ENCODE measurements around the gene SPAG6.
A peak's percentile ranks its signal among the peaks of the same experiment; 100 is the strongest.
"Not testable (repeated sequence)": the region's sequence is repeated elsewhere in the genome, so short reads cannot be mapped to it uniquely, and the experiment has no call there.

SPAG6 gene

DNA sequence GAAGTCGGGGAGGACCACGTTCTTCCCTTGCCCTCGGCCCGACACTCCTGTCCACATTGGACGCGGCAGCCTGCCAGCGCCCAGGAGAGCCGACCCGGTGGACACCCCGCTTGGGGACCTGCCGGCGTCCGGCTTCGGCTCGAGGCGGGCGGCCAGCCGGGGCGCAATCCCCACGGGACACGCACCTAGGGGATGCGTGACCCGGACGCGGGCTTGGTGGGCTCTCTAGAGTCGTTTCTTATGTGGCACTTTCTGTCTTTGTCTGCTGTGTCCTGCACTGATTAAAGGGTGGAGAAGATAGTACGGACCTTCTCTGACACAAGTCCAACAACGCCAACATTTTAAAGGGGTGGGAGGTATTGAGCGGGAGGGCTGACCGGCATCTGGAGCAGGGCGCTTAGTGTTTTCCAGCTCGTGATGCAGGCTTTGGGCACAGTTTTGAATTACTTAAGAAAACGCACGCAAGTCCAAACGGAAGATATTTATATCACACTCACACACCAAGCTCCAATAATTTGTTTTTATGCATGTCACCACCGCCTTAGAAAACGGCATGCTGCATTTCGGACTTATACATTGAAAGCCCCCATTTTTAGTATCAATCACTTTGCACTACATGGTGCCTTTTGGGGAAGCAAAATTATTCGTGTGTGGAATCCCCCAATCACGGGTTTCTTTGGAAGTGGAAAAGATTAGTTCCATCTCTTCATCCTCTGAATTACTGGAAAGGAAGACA, 3.9 kb upstream of the SPAG6 start:
- DNase-seq (ENCODE audit: low spot score): no peak

DNA sequence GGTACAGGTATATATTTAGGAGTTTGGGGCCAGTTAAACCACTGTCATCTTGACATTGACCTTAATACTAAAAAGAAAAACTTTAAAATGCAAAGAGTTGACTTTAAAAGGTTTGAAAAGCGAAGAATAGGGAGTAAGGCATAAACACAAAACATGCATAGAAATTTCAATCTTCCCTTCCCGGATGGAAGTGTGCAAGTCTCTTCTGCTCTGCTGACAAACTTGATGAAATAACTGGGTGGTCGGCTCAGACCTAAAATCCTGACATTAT, 3.4 kb upstream of the SPAG6 start:
- no peak for DNase-seq (ENCODE audit: low spot score)

DNA sequence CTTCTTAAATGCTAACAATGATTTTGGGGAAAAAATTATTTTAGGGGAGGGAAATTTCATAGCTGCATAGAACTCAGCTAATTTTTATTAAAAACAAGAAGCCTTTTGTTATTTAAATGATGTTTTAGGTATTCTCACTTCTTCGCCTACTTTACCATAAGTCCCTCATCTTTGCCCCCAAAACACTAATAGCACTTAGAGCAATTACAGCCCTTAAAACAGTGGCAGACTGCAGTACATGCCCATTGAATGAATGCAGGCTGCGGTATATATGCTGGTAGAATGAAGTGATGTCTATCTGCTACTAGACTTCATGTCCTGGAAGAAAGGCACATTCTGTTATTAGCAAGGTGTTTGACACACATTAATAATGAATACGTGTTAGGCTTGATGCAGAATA, 2.9 kb upstream of the SPAG6 start:
- DNase-seq (ENCODE audit: low spot score): no peak

DNA sequence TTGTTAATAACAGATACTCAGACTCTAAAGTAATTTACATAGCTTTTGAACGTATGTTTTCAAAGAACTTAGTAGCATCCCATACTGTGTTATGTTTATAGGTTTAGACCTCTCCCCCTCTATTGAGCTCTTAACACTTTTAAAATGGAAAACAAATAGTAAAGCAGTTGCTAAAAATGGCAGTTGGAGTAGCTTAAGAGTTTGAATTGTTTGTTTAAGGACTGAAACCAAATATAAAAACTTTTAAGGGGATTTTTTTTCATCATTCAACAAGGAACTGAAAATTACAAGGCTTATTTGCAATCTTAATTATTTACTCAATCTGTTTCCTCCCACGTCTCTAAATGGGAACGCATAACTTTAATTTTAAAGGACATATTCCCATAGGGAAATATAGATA, 1.6 kb upstream of the SPAG6 start:
- DNase-seq (ENCODE audit: low spot score): no peak

DNA sequence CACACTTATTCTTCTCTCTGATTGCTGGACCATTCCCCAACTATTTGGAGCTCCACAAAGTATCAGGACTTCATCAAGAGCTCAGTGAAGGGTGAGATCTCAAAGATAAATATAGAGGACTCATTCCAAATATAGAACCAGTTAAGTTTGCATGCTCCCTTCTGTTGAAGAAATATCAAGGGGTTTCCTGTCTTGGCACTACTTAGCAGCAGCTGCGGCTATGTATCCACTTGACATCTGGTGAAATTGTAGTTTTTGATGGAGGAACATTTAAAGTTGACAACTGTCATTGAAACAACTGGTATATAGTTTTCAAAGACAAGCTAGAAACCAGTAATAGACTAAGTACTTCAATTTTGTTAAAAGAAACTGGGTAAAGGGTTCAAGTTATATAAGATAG, 1.0 kb upstream of the SPAG6 start:
- no peak for DNase-seq (ENCODE audit: low spot score)

DNA sequence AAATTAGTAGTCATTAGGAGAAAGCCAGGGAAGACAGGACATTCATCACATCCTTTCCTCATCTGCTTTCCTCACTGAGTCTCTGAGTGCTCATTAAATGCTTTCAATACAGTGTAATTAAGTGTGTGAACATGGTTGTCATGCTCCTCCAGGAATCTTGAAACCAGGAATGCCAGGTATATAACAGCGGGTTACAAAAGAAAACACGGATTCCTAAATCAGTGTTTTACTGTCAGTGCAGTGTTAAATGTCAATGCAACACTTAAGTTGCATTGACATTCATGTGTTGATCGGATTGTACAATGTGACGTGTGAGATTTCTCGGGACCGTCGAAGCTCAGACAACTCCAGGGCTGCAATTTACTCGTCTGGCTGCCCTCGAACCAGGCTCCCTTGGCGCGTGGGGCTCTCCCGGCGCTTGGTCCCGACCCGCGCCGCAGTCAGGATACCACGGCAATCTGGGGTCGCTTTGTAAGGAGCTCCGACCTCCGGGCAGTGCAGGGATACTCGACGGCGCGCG, 455 bp upstream of the SPAG6 start:
- DNase-seq (ENCODE audit: low spot score): no peak

DNA sequence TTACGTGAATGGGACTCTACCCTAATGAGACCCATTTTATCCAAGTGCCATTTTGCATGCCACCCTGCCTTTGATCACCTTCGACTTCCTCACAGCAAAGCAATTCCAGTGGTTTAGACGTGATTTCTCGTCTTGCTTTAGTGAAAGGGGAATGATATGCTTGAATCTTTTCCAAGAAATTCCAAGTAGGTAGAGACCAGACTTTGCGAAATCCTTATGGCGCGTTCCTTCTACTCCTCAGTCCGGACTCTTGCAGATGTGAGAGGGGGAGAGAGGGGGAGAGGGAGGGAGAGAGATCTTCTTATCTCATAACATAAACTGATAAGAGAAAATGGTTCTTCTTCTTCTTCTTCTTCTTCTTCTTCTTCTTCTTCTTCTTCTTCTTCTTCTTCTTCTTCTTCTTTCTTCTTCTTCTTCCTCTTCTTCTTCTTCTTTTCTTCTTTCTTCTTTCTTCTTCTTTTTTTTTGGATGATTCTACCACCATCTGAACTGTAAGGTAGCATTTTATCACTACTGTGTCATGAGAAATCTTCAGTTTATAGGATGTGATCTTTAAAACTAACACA, 883 bp downstream of the SPAG6 start:
- no peak for DNase-seq (ENCODE audit: low spot score)

DNA sequence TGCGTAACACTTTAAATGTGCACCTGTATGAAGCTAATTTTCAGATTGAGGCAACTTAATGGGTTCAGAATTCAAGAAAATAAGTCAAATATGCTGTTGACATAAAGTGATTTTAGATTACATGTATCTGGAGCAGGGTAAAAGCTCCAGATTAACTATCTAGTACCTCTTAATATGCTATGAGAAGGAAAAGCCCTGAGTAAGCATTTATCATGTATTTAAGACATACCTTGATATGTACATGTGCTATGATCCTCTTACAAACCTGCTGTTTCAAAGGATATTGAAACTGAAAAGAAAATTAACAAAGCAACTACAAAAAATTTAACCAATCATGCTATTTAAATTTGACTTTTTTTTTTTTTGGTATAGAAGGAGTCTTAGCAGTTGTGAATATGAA, 4.5 kb downstream of the SPAG6 start:
- no peak for DNase-seq (ENCODE audit: low spot score)

DNA sequence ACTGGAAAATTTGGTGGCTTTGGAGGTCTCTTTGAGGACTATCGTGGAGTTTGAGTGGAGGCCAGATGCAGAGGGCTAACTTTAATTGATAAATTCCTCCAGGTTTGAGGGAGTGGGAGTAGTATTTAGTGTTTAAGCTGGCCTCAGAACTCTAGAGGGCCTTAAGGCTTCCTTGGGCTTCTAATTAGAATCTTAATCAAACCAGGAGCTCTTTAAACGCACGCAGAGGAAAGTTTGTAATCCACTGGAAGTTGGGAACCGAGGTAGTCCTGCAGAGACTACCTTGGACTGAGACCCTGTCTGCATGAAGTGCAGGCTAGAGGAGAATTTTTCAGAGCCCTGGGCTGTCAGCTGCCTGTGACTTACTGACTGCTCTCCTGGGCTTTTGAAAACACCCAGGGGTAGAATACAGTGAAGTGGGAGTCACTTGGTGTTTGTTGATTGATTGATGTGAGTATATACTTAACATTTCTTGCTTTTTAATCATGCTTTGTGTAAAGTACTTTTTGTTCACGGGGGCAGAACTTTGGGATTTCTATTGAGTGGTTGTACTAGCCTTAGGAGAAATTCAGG, 5.9 kb downstream of the SPAG6 start:
- no peak for DNase-seq (ENCODE audit: low spot score)

DNA sequence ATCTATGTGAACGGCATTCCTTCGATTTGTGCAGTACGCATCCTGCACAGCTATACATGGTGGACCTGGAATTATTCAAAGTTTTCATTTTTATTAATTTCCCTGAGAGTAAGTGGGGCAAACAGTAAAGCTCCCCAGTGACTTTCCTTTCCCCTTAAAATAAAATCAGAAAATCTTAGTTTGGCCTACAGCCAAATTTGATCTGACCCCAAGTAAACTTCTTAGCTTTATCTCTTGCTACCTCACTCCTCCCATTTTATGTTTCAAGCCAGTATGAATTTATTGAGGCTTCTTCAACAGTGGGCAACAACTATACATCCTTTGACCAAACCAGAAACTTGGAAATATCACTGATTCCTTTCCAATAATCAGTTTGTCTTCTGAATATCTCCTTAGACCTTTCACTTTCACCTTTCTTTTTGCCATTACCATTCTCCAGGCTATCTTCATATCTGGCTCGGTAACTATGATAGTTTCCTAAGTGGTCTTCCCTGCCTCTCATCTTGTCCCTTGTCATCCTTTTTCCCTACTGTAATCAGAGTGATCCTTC, 11.1 kb downstream of the SPAG6 start:
- DNase-seq (ENCODE audit: low spot score): no peak

DNA sequence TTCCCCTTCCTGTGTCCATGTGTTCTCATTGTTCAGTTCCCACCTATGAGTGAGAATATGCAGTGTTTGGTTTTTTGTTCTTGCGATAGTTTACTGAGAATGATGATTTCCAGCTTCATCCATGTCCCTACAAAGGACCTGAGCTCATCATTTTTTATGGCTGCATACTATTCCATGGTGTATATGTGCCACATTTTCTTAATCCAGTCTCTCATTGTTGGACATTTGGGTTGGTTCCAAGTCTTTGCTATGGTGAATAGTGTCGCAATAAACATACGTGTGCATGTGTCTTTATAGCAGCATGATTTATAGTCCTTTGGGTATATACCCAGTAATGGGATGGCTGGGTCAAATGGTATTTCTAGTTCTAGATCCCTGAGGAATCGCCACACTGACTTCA, 12.5 kb downstream of the SPAG6 start:
- DNase-seq (ENCODE audit: low spot score): not testable (repeated sequence)

DNA sequence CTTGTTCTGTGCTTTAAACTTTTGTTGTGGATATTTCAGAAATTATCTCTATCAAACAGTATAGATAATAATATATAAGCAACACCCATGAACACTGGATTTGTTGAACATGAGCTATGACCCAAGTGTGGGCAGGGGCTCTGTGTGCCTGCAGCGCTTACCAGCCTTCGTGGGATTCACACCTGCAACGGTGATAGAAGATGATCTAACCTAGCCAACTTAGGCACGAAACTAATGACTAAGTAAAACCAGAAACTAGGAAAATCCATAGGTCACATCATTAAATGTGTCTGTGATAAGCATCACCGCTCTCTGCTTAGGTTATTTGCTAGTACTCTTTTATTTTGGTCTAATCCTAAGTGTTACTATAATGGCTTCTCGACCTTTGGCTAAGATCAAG, 18.0 kb downstream of the SPAG6 start:
- DNase-seq (ENCODE audit: low spot score): no peak

DNA sequence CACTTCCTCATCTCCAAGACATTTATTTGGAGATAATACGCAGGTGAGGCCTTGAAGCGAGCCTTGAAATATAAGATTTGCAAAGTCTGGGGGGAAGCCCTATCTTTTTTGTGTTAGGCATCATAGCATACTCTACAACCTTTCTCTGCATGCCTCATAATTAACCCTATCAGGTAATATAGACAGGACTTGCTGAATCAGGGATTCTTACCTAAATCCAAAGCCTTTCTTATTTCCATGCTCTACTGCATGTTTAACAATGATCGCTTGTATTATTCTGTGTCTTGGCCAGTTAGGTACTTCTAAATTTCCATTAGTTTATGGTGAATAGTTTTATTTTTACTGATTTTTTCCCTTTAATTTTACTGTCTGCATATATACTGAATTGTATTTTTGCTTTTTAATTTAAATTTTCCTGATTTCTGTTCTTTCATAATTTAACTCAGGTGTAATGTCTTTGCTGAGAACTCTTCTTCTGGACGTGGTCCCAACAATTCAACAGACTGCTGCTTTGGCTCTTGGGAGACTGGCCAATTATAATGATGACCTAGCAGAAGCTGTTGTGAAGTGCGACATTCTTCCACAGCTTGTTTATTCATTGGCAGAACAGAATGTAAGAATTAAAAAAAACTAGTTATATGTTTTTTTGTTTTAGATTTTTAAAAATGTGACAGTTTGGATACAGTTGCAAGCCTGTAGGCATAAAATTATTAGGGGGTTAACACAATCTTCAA, 19.3 kb downstream of the SPAG6 start:
- no peak for DNase-seq (ENCODE audit: low spot score)

DNA sequence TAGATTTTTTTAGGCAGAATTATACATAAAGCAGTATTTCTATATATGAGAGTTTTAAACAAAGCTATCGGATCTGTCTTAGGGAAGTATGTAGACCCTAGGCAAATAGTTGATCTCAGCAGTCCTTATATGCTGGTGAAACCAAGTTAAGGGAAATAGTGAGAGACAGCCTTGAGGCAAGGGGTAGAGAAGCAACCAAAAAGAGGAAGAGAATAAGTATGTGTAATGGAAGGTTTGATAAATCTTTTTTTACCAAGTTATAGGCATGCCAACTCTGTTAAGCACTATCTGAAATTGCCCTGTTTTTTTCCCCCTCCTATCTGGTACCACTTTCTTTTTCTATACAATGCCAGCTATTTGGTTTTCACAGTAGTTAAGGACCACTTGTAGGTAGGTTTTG, 19.9 kb downstream of the SPAG6 start:
- DNase-seq (ENCODE audit: low spot score): no peak

DNA sequence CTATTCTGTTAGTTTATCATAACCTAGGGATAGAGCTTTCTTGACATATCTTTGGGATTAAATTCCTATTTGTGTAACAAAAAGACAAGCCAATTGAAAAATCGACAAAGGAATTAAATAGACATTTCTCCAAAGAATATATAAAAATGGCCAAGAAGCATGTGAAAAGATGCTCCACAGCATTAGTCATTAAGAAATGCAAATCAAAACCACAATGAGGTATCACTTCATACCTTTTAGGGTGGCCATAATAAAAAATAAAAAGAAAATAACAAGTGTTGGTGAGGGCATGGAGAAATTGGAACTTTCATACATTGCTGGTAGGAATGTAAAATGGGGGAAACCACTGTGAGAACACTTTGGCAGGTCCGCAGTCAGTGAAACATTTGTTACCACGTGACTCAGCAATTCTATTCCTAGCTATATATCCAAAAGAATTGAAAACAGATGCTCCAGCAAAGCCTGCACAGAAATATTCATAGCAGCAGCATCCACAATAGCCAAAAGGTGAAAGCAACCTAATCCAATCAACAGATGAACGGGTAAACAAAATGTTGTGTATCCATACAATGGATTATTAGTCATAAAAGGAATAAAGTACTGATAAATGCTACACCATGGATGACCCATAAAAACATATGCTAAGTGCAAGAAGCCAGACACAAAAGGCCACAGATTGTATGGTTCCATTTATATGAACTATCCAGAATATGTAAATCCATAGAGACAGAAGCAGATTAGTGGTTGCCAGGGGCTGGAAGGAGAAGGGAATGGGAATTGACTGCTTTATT, 20.5 kb downstream of the SPAG6 start:
- no peak for DNase-seq (ENCODE audit: low spot score)

DNA sequence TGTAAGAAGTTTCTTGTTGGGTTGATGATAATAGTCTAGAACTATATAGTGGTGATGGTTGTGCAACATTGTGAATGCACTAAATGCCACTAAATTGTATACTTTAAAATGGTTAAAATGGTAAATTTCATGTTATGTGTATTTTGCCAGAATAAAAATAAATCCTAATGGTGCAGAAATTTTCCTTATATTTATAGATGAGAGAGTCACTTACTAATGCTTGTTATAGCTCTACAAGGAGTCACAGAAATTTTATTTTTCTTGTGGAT, 21.1 kb downstream of the SPAG6 start:
- DNase-seq (ENCODE audit: low spot score): no peak

DNA sequence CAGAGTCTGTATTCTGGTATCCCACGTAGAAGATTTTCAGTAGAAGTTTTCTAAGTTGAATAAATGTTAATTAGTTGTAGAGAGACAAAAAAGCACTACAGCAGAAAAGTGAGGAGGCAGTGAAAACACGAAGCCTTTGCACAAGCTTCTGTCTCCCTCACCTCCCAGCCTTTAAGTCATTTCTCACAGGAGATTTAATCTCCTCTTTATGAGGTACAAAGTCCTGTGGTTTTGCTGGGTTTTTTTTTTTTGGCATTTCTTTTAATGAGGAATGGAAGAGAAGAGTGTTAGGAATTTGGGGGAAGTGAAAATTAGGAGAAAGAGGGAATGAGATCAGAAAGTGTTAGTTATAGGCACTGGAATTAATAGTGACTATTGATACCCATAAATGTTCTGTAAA, 21.5 kb downstream of the SPAG6 start:
- no peak for DNase-seq (ENCODE audit: low spot score)

DNA sequence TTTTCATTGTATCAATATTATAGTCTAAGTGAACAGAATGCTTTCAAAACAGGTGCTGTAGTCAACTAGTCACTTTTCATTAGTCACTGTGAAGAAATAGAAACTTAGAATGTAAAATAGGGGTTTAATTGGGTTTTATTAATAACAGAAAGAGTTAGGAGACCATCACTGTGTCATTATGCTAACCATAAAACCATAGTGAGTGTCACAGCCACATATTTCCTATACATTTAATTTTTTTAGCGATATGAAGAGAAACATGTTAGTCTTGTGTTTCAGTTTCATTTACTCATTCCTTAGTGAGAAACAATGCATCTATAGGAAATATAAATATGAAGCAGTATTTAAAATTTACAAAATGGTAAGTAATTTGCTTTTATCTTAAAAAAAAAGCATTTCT, 22.2 kb downstream of the SPAG6 start:
- no peak for DNase-seq (ENCODE audit: low spot score)

DNA sequence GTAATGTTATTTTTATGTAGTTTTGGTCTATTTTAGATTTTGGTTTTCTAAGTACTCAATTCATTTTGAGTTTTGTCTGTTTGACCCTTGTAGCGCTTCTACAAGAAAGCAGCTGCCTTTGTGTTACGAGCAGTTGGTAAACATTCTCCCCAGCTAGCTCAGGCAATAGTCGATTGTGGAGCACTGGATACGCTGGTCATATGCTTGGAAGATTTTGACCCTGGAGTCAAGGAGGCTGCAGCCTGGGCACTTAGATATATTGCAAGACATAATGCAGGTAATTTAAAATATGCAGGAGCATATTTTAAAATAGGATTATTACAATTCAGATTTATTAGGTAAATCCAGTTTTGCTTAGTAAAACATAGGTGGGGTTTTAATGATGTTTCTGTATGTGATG, 23.1 kb downstream of the SPAG6 start:
- no peak for DNase-seq (ENCODE audit: low spot score)

DNA sequence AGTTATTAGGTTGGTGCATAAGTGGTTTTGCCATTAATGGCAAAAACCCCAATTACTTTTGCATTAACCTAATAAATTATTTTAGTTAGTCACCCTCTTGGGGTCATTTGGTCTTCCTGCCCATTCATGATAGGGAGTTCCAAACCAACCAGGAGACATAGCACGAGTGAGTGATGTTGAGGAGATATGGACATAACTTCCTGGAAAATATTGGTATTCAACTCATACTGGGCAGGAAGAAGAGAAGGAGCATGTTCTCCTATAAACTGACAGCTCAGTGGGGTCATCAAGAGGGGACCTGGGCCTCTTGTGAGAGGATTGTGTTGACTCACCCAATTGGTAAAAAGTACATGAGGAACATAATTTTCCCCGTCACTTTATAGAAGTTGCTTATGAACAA, 23.7 kb downstream of the SPAG6 start:
- DNase-seq (ENCODE audit: low spot score): no peak

DNA sequence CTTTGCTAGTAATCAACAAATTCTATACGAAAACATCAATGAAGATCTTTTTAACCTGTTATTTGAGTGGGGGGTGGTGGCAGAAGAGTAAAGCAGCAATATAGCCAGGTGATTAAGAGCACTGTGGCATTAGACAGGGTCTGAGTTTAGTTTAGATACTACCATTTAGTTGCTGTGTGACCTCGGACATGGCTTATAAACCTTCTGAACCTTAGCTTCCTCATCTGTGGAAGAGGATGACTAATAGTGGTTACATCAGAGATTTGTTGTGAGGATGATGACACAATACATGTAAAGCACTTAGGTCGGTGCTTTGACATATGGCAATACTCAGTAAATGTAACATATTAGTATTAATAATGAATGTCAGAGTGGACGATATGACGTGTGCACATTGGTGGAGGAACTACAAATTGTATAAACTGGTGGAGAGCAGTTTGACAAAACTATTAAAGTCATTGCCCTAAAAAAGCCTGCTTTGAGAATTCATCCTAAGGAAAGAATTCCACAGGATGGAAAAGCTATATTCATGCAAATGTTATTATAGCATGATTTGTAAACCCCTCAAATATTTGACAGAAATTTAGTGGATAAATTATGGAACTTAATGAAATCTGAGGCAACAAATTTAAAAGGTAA, 24.3 kb downstream of the SPAG6 start:
- peak; percentile 50 for DNase-seq (ENCODE audit: low spot score)

DNA sequence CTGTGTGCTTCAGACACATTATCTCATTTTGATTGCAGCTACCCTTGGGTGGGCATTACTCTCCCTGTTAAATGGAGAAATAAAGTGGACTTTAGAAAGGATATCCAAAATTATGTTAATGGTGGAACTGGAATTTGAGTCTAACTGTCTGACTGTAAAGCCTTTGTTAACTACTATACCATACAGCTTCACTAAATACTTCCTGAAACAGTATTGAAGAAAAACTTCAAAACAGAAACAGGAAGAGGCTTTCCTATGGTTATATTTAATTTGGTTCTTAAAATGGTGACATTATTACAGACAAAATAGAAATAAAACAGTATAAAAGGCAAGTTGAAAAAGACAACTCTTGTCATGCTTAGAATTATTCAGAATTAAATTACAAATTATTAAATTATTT, 25.0 kb downstream of the SPAG6 start:
- DNase-seq (ENCODE audit: low spot score): peak; percentile 10

Measured in kidney capillary endothelial cell (primary cell).